ENCODE data around the gene IKZF3. TPM values are rescaled to one million over a fixed set of nuclear protein-coding genes. Genes with fewer than 3 reads are reported as not detected.
"Not testable (repeated sequence)": the region's sequence is repeated elsewhere in the genome, so short reads cannot be mapped to it uniquely, and the experiment has no call there.

The IKZF3 gene
- total RNA-seq, 1 experiment from 2014 or later = 0.08 TPM

DNA sequence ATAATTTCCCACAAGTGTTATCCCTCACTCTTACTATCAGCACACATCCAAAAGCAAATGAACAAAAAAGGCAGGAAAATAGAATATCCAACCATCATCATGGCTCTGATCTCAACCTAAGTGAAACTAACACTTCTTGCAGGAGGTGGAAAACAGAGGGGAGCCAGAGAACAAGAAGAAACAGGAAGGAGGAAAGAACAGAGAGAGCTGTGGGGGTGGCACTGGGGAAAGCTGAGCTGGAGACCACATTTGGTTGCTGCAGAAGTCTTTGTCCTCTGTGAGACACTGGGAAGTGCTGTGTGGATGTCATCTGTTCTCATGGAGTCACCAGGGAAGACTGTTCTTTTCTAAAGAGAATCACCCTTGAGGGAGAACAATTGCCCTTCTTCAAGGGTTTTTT, 91.7 kb downstream of the IKZF3 start:
- in situ Hi-C loops (cut with HindIII; ENCODE audit: low pct_unique_long_range_greater_than_20kb, low sequenced_read_pairs) = no loop called here
- no peak for DNase-seq (ENCODE audit: low read depth, low spot score)

DNA sequence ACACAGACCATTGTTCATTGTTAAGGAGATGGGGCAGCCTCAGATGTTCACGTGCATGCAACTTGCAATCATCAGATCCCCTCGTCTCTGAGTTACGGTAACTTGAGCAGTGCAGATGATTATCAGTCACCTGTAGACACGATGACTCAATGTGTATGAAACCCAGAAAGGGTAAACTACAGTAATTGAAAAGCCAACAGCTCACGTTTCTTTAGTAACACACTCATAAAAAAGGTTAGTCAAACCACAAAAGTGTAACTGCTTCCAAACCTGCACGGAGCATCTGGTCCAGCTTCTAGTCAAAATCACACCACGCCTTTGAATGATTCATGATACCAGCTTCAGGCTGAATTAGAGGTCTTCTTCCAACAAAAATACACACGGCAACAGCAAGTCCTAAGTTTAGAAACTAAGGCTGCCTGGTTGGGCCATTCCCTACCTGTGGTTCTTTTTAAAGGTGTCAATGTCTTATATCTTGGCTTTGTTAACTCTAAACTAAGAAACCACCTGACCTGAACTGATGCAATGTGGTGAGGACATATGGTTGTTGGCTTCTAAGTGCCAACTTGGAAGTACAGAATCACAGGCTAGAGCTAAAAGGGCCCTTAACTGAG, 94.0 kb downstream of the IKZF3 start:
- in situ Hi-C loops (cut with HindIII; ENCODE audit: low pct_unique_long_range_greater_than_20kb, low sequenced_read_pairs) = no loop called here

DNA sequence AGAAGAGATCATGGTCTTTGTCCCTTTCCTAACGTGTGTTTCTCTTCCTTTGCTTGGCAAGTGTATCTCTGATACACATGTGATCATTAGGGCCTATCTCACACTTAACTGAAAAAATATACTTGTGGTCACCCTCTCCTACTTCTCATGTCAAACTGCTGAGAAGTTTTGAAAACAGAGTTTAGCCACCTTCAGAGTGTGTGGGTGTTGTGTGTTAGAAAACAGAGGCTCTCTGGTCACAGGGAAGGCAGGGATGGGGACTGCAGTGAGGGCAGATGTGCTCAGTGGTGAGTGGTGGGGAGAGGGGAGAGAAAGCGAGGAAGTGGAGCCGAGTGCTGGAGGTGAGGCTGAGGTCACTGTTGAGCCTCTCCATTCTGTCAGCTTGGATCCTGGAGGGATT, 97.0 kb downstream of the IKZF3 start:
- in situ Hi-C loops (cut with HindIII; ENCODE audit: low pct_unique_long_range_greater_than_20kb, low sequenced_read_pairs) = no loop called here
- no peak for DNase-seq (ENCODE audit: low read depth, low spot score)

More for the DNA sequence above, 94.0 kb downstream of the IKZF3 start:
- DNase-seq (ENCODE audit: low read depth, low spot score) = no peak

DNA sequence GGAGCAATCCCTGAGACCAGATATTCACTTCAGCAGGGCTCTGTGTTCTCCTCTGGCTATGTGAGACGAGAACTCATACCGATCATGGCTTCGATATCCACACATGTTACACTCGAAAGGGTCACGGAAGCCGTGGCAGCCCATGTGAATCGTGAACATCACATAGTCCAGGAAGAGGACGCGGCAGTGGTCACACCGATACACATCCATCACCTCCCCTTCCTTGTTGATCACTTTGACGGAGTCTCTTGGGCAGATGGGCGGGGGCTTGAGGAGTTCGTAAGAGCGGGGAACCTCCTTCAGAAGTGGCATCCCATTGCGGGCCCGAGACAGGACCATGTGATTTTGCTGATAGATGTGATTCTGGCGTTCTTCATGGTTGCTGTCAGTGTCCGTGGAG, 98.3 kb downstream of the IKZF3 start:
- DNase-seq (ENCODE audit: low read depth, low spot score) = no peak
- in situ Hi-C loops (cut with HindIII; ENCODE audit: low pct_unique_long_range_greater_than_20kb, low sequenced_read_pairs) = no loop called here

DNA sequence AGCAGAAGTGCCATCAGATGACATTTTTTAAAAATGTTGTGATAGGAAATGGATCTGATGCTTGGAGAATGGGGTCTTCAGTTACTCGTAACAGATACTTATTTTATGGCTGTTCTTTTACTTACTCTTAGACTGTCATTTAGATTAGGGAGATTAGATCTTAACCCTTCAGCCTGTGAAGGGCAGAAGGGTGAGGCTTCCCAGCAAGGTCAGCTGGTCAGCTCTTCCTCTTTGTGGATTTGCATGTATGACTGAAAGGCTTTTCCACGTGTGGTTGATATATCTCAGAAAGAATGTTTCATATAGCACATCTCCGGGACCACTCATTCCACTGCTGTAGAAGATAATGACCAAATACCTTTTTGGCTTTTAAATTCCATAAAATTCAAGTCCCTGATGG, 98.9 kb downstream of the IKZF3 start:
- in situ Hi-C loops (cut with HindIII; ENCODE audit: low pct_unique_long_range_greater_than_20kb, low sequenced_read_pairs) = no loop called here
- DNase-seq (ENCODE audit: low read depth, low spot score) = no peak

DNA sequence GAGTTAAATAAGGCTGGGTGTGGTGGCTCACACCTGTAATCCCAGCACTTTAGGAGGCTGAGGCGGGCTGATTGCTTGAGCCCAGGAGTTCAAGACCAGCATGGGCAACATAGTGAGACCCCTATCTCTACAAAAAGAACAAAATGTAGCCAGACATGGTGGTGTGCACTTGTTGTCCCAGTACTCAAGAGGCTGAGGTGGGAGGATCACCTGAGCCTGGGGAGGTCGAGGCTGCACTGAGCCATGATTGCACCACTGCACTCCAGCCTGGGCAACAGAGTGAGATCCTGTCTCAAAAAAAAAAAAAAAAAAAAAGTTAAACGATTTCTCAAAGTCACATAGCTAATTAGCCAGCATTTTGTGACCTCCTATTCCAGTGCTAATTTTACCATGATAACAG, 99.9 kb downstream of the IKZF3 start:
- DNase-seq (ENCODE audit: low read depth, low spot score); in situ Hi-C loops (cut with HindIII; ENCODE audit: low pct_unique_long_range_greater_than_20kb, low sequenced_read_pairs): not testable (repeated sequence)

DNA sequence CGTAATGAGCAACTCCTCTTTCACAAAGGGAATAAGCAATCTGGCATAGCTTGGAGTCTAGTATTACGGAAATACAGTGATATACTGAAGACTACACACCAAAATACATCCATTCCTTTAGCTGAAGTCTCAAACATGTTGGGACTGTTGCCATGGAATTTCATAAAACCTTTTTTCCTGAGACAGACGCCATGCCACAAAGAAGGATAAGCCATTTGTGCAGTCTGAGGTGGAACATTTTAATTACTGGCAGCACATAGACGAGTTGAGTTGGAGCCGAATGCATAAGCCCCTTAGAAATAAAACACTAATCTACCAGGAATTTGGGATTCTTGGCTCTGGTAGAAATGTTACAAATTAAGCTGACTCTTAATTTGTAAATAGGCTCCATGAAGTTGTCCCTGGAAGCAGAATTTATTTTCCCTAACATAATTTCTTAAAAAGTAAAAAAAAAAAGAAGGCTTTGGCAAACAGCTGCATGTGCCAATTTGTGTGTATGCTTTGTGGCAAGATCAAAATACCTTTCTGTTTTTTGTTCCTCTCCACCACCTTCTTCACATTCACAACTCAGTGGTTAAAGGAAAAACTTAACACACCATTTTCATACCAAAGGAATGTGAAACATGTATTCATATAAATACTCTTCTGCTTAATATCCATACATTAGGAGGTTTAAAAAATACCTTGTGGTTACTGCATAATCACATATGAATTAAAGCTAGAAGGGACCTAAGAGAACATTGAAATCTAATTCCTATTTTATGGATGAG, 100.9 kb downstream of the IKZF3 start:
- no peak for DNase-seq (ENCODE audit: low read depth, low spot score)

DNA sequence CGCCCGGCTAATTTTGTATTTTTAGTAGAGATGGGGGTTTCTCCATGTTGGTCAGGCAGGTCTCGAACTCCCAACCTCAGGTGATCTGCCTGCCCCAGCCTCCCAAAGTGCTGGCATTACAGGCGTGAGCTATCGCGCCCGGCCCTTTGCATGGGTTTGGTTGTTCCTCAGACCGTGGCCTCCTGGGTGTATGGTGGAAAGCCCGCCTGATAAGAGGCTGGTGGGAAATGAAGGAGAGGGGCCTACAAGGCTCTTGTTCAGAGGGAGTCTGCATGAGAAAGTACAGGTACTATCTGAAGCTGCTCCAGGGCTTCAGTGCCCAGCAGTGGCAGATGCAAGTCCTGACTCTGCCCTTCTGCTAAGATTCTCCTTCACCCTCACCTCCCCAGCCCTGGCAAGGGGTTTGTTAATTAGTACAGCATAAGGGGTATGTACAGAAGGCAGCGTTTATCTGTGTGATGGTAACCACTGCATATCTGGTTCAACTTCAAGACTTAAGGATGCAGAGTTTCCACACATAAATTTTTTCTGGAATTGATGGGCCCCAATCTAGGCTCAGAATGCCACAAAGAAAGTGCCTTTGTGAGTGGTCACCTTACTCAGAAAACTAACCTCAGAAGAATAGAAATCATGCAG, 102.1 kb downstream of the IKZF3 start:
- in situ Hi-C loops (cut with HindIII; ENCODE audit: low pct_unique_long_range_greater_than_20kb, low sequenced_read_pairs) = no loop called here
- no peak for DNase-seq (ENCODE audit: low read depth, low spot score)

More for the DNA sequence above, 100.9 kb downstream of the IKZF3 start:
- in situ Hi-C loops (cut with HindIII; ENCODE audit: low pct_unique_long_range_greater_than_20kb, low sequenced_read_pairs) = no loop called here

DNA sequence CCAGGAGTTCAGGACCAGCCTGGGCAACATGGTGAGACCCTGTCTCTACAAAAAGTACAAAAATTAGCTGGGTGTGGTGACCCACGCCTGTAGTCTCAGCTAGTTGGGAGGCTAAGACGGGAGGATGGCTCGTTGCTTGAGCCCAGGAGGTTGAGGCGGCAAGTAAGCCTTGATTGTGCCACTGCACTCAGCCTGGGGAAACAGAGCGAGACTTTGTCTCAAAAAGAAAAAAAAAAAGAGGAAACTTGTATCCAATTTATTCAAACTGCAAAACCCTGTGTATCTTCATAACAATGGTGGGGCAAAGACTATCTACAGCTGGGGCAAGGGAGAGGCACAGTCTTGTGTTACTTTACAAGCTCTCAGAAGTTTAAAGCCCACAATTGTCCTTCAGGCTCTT, 104.9 kb downstream of the IKZF3 start:
- in situ Hi-C loops (cut with HindIII; ENCODE audit: low pct_unique_long_range_greater_than_20kb, low sequenced_read_pairs) = no loop called here
- no peak for DNase-seq (ENCODE audit: low read depth, low spot score)

DNA sequence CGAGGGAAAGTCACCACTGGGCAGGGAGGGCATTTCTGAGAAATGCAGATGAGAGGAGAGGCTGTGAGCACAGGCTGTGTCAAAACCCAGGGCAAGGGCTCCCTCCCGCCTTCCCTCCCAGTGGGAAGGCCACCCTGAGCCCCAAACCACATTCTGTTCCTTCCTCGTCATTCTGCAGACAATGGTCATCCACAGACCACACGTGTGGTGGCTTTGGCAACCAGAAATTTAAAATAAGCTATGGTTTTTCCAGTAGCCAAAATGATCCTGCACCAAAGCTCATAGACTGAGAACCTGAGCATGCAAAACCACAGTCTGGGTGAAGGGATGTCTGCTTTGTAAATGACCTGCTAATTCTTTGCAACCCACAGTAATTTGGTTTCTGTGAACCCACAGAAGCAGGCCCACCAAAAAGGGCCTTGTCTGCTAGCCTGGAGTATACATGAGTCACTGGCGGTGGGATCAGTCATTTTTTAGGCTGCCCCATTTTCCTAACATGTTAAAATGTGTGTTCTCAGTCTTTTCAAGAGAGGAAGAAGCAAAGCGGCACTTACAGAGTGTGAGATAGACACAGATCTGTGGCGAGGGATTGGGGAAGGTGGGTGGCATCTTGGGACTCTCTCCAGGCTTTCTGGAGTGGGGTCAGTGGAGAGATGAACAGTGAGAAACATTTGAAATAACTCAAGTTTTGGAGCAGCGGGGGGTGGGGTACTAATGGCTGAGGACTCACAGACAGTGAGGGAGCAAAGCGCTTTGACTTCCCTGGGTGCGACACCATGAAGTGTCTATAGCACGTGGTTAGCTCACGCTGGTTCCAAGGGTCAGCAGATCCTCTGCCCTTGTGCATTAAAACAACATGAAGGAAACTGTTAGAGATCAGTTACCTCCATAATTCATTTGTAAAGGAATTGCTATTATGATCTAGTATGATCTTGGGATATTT, 105.9 kb downstream of the IKZF3 start:
- in situ Hi-C loops (cut with HindIII; ENCODE audit: low pct_unique_long_range_greater_than_20kb, low sequenced_read_pairs) = no loop called here
- no peak for DNase-seq (ENCODE audit: low read depth, low spot score)

DNA sequence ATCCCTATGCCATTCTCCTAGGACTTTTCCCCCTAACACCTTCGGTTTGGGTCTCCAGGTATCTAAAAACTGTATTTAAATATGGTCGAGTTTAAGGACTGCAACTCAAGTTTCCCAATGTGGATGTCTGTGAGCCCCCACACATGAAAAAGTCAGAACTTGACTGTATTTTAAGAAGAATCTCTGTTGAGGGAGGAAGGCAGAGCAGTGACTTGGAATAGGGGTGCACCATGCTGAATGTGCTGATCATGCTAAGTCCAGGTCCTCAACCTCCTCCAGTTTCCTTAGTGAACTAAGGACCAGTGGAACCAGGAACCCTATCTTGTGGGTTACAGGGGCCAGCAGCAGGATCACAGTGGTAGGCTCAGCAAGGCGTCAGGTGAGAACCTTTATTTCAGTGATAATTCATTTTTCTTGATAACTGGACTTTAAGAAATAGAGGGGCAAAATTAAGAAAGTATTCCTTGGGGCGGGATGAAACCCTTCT, 106.9 kb downstream of the IKZF3 start:
- in situ Hi-C loops (cut with HindIII; ENCODE audit: low pct_unique_long_range_greater_than_20kb, low sequenced_read_pairs) = no loop called here
- DNase-seq (ENCODE audit: low read depth, low spot score) = no peak

DNA sequence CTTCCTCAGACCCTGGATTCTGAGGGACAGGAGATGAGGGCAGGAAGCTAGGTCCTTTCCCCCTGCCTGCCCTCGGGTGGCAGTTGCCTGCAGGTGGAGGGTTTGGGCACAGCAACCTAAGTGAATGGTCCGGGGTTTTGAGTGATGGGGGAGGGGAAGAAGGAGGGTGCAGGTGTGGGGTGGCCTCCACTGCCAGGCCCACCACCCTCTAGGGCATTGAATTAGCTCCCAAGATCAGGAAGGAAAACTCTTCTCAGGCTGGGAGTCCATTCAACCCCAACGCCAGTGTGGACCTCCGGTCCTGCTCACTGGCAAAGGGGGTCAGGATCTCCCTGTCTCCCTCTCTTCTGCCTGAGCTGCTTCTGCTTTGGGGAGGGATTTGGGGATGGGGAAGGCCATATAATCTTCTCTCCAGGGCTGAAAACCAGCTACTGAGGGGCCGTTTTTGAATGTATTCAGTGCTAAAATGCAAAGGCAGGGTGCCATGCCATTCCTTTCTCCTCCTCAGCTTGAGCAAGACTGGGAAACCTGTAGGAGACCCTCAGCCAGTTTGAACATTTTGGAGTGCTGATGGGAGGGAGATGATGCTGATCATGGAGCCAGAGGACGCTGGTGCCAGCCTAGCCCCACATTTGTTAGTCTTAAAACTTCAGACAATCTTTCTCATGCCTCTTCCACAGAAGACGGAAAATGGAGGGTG, 107.6 kb downstream of the IKZF3 start:
- in situ Hi-C loops (cut with HindIII; ENCODE audit: low pct_unique_long_range_greater_than_20kb, low sequenced_read_pairs) = no loop called here
- no peak for DNase-seq (ENCODE audit: low read depth, low spot score)

DNA sequence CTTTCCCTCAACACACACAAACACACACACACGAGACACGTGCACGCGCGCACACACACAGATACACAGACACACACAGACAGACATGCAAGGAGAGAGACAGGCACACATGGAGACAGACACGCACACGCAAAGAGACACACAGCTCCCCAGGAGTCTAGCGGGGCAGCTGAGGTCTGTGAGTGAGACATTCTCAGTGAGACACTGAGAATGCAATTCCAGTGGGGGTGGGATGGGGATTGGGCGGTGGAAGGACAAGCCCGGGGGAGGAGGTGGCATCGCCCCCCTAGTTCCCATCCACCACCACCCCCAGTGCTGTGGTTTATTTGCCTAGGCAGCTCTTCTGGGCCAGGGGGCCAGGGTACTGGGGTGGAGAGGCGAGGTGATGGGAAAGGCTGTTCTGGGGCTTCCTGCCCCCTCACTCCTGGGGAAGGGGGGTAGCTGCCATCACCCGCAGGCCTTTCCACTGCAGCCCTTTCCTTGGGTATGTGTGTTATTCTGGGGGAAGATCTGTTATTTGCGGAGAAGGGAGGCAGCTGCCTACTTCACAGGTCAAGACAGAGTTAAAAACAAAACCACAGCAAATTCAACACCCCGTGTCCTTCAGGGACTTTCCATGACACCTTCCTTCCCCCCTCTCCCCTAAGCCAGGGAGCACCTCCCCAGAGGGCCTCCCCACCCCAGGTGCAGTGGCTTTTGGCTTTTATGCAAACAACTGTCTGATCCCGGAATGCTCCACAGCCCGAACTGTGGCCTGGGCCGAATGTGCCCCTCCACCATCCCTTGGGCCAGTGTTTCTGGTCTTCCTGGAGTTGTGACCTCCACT, 108.3 kb downstream of the IKZF3 start:
- no peak for DNase-seq (ENCODE audit: low read depth, low spot score)
- in situ Hi-C loops (cut with HindIII; ENCODE audit: low pct_unique_long_range_greater_than_20kb, low sequenced_read_pairs) = no loop called here

DNA sequence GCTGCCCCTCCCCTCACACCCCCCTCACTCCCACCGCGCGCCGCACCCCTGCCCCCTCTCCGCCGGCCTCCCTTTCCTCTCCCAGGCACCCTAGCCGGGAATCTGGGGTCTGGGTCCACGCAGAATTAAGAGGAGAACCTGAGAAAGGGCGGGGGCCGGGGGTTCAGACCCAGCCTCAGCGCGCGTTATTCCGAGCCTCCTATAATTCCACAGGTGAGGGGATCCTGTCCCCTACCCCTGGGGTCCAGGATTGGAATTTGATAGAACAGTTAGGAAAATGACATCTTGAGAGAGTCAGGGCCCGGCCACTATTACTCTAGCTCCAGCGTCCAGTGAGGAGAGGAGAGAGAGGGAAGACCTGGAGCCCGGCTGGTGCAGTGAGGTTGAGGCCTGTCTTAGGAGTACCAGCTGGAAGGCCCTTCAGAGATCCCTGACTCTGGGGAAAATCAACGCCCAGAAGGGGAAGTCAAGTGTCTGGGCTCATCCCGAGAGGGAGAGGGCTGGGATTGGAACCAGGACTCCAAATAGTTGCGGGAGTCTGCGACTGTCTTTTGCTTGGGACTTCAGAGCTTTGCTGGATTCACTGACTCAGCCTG, 109.1 kb downstream of the IKZF3 start:
- in situ Hi-C loops (cut with HindIII; ENCODE audit: low pct_unique_long_range_greater_than_20kb, low sequenced_read_pairs) = no loop called here
- DNase-seq (ENCODE audit: low read depth, low spot score) = no peak

DNA sequence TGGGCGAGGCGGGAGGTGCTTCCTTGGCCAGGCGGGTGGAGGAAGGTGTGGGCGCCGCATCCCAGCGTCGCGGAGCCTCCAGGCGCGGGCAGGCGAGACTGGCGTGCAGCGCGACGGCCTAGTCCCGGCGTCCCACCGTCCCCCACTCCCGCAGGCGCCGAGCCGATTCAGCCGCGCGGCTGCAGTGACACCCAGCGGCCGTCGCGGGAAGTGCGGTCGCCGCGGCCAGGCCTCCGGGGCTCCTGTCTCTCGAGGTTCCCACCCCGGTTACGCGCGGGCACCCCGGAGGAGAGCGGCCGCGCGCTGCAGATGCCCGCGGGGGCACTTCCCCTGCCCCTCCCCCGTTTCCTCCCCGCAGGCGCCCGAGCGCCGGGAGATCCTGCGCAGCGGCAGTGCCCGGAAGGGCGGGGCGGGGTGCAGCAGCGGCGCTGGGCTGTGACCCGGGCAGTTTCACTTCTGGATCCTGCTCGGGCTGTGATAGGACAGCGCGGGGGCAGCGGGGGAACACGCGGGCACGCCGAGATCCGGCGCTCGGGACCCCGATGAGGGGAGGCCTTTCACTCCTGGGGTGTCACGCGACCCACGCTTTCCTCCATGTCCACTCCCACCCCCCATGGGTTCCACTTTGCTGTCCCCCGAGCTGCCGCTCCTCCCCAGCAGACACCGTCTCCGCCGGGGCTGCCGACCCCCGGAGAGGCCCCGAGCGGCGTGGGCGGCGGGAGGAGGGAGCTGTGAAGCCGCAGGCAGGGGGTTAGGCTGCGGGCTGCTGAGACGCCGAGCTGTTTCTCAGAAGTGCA, 109.8 kb downstream of the IKZF3 start:
- peak; percentile 76 for DNase-seq (ENCODE audit: low read depth, low spot score)
- in situ Hi-C loops (cut with HindIII; ENCODE audit: low pct_unique_long_range_greater_than_20kb, low sequenced_read_pairs) = no loop called here
